Measurements from ENCODE around the gene VWC2. TPM values are rescaled to one million over a fixed set of nuclear protein-coding genes. Genes with fewer than 3 reads are reported as not detected.

Gene VWC2
- polyA plus RNA-seq, 1 of the 3 experiments (the other 2 are of a cell fraction), result not detected

- Histone ChIP-seq H3K9me3 (no peaks in the 10 kb centered on the region), H3K79me2 (ENCODE audit: insufficient read depth) (no peaks in the 10 kb centered on the region), H3K27me3 (ENCODE audit: insufficient read depth) (peaks cover 19% of the 10 kb centered on the region; the same call in 1 of the 2 replicates), H3K9ac (no peak overlapping the region), H3K27ac (ENCODE audit: low read depth in 2 of 2, low read length in 1 of 2) (no peak overlapping the region), H3F3A (replicated peaks; ENCODE audit: insufficient read depth) (no peaks in the 10 kb centered on the region), H3K36me3 (replicated peaks in 1 of 2; ENCODE audit: control insufficient read depth in 1 of 2, insufficient read depth in 2 of 2, low read length in 1 of 2) (no peaks in the 10 kb centered on the region), H4K20me1 (ENCODE audit: insufficient read depth) (no peaks in the 10 kb centered on the region), H2AFZ (ENCODE audit: low read depth) (no peak overlapping the region), H3K4me1 (ENCODE audit: control insufficient read depth in 1 of 2, insufficient read depth in 2 of 2, low read depth in 1 of 2, low read length in 1 of 2) (no peaks in the 10 kb centered on the region), H3K4me3 (ENCODE audit: low read depth in 2 of 2, low read length in 1 of 2) (no peak overlapping the region), H3K4me2 (no peak overlapping the region), H3K9me2 (no peaks in the 10 kb centered on the region)
- WGBS (ENCODE audit: low lambda C conversion rate), result 0% methylated on average over 5 of the region's 5 CpGs
- DNase-seq, result no peak
- POLR2A ChIA-PET, result no interaction called here
- TF ChIP-seq USF2 (IDR thresholded peaks at IDR 0.05; ENCODE audit: borderline replicate concordance, low read depth, low read length) (no peak), PBX3 (IDR thresholded peaks at IDR 0.05) (no peak)
- CTCF ChIA-PET, result interaction anchor here (1.3 kb wide), 1 partner anchor 21 kb away, joined by 3 read pairs; no protein-coding TSS in a partner anchor
Measured at GRCh38 chr7:49787980-49788379, 14.5 kb downstream of the VWC2 start.

- no peaks in the 10 kb centered on the region for H3K4me1 ChIP-seq (ENCODE audit: control insufficient read depth in 1 of 2, insufficient read depth in 2 of 2, low read depth in 1 of 2, low read length in 1 of 2)
- H3K27me3 ChIP-seq (ENCODE audit: insufficient read depth), result peaks cover 19% of the 10 kb centered on the region; the same call in 1 of the 2 replicates
- TF ChIP-seq MAX (IDR thresholded peaks at IDR 0.05; ENCODE audit: low read depth) (no peak), JUND (IDR thresholded peaks at IDR 0.05) (no peak), POLR2AphosphoS5 (IDR thresholded peaks at IDR 0.05; ENCODE audit: low read depth, low read length) (no peak), EP300 (IDR thresholded peaks at IDR 0.05; ENCODE audit: borderline replicate concordance in 1 of 2, low read depth in 1 of 2, low read length in 1 of 2) (no peak), FOSL2 (IDR thresholded peaks at IDR 0.05; ENCODE audit: borderline replicate concordance, low read depth) (no peak), ELF1 (IDR thresholded peaks at IDR 0.05) (no peak)
- no peak overlapping the region for H2AFZ ChIP-seq (ENCODE audit: low read depth)
- no peaks in the 10 kb centered on the region for H3K79me2 ChIP-seq (ENCODE audit: insufficient read depth)
- ChIA-PET POLR2A (no interaction called here), CTCF (interaction anchor here (1.3 kb wide), 1 partner anchor 20 kb away, joined by 3 read pairs; no protein-coding TSS in a partner anchor)
- H3K36me3 ChIP-seq (replicated peaks in 1 of 2; ENCODE audit: control insufficient read depth in 1 of 2, insufficient read depth in 2 of 2, low read length in 1 of 2), result no peaks in the 10 kb centered on the region
- no peak for DNase-seq
- H3K27ac ChIP-seq (ENCODE audit: low read depth in 2 of 2, low read length in 1 of 2), result no peak overlapping the region
- WGBS (ENCODE audit: low lambda C conversion rate), result 16% methylated on average over 4 of the region's 4 CpGs
- H3K9me3 ChIP-seq, result no peaks in the 10 kb centered on the region
- no peaks in the 10 kb centered on the region for H4K20me1 ChIP-seq (ENCODE audit: insufficient read depth)
- no peaks in the 10 kb centered on the region for H3K9me2 ChIP-seq
- no peak overlapping the region for H3K4me3 ChIP-seq (ENCODE audit: low read depth in 2 of 2, low read length in 1 of 2)
- H3K9ac ChIP-seq, result no peak overlapping the region
- H3F3A ChIP-seq (replicated peaks; ENCODE audit: insufficient read depth), result no peaks in the 10 kb centered on the region
- no peak overlapping the region for H3K4me2 ChIP-seq
Measured at GRCh38 chr7:49788455-49789059, 15.1 kb downstream of the VWC2 start.

GRCh38 chr7:49789736-49790135 is 16.3 kb downstream of the VWC2 start:
- Histone ChIP-seq H3K9me2 (no peaks in the 10 kb centered on the region), H3K9me3 (no peaks in the 10 kb centered on the region), H3K27me3 (ENCODE audit: insufficient read depth) (peaks cover 19% of the 10 kb centered on the region; the same call in 1 of the 2 replicates), H3K9ac (no peak overlapping the region), H3K79me2 (ENCODE audit: insufficient read depth) (no peaks in the 10 kb centered on the region), H3K4me3 (ENCODE audit: low read depth in 2 of 2, low read length in 1 of 2) (no peak overlapping the region), H3K27ac (ENCODE audit: low read depth in 2 of 2, low read length in 1 of 2) (no peak overlapping the region), H2AFZ (ENCODE audit: low read depth) (no peak overlapping the region), H3F3A (replicated peaks; ENCODE audit: insufficient read depth) (no peaks in the 10 kb centered on the region), H3K4me1 (ENCODE audit: control insufficient read depth in 1 of 2, insufficient read depth in 2 of 2, low read depth in 1 of 2, low read length in 1 of 2) (no peaks in the 10 kb centered on the region), H3K4me2 (no peak overlapping the region), H4K20me1 (ENCODE audit: insufficient read depth) (no peaks in the 10 kb centered on the region), H3K36me3 (replicated peaks in 1 of 2; ENCODE audit: control insufficient read depth in 1 of 2, insufficient read depth in 2 of 2, low read length in 1 of 2) (no peaks in the 10 kb centered on the region)
- no peak for DNase-seq
- 5% methylated on average over 5 of the region's 8 CpGs for WGBS (ENCODE audit: low lambda C conversion rate)
- ChIA-PET POLR2A (no interaction called here), CTCF (interaction anchor here (1.7 kb wide), 1 partner anchor 788 kb away, joined by 5 read pairs; no protein-coding TSS in a partner anchor)
- TF ChIP-seq IRF3 (IDR thresholded peaks at IDR 0.05; ENCODE audit: low read depth, low read length), result no peak
- TF ChIP-seq CHD2 (IDR thresholded peaks at IDR 0.05; ENCODE audit: low read length, partially characterized antibody), result no peak
- TF ChIP-seq MEF2A (IDR thresholded peaks at IDR 0.05; ENCODE audit: borderline replicate concordance, low read depth), result no peak
- no peak for TF ChIP-seq USF1 (IDR thresholded peaks at IDR 0.05; ENCODE audit: borderline replicate concordance, low read depth)
- TF ChIP-seq RAD21 (IDR thresholded peaks at IDR 0.05; ENCODE audit: low read length), result no peak
- no peak for TF ChIP-seq TAF1 (IDR thresholded peaks at IDR 0.05; ENCODE audit: borderline replicate concordance, low read depth, low read length)
- no peak for TF ChIP-seq NFIC (IDR thresholded peaks at IDR 0.05; ENCODE audit: borderline replicate concordance)
- no peak for TF ChIP-seq SMC3 (IDR thresholded peaks at IDR 0.05; ENCODE audit: low read depth, low read length)
- no peak for TF ChIP-seq GATA2 (CRISPR knock-in tag; IDR thresholded peaks at IDR 0.05)
